HepG2 (cell line): ENCODE data around the gene GDF11. TPM values are rescaled to one million over a fixed set of nuclear protein-coding genes. Genes with fewer than 3 reads are reported as not detected.

ENCODE experiments used
- AHDC1 ChIP-seq: sonication (generic); formaldehyde crosslinking; IDR thresholded peaks from 2 replicates; pipeline ENCODE4 v1.5.1; 2020; ENCODE audit warnings: mild to moderate bottlenecking, missing genetic modification reagents, borderline replicate concordance
- CENPX ChIP-seq: sonication (generic); formaldehyde crosslinking; IDR thresholded peaks from 2 replicates; pipeline ENCODE4 v1.9.0; 2021; ENCODE audit warnings: mild to moderate bottlenecking, missing genetic modification reagents, moderate library complexity
- ELF1 ChIP-seq: sonication (generic); formaldehyde crosslinking; IDR thresholded peaks from 2 replicates; pipeline ENCODE4 v1.4.0; 2020; ENCODE audit warnings: missing genetic modification reagents
- EP300 ChIP-seq, 3 experiments: sonication (generic) in 1 of 3; formaldehyde crosslinking in 1 of 3; IDR thresholded peaks; 2 replicates each; pipeline versions ENCODE4 v1.5.1 to v1.6.1; 2011 to 2020; ENCODE audit warnings: low read depth in 2 of 3, low read length in 2 of 3, borderline replicate concordance in 1 of 3, improper control_type of control experiment in 1 of 3, mild to moderate bottlenecking in 1 of 3, missing genetic modification reagents in 1 of 3, moderate library complexity in 1 of 3
- FOXA3 ChIP-seq: IDR thresholded peaks from 2 replicates; pipeline ENCODE4 v1.6.1; 2016; ENCODE audit warnings: missing genetic modification reagents, missing compliant biosample characterization
- KLF11 ChIP-seq: IDR thresholded peaks from 2 replicates; pipeline ENCODE4 v1.6.1; 2016; ENCODE audit warnings: missing compliant biosample characterization
- KLF16 ChIP-seq, 2 experiments: sonication (generic) in 1 of 2; formaldehyde crosslinking in 1 of 2; IDR thresholded peaks; 2 replicates each; pipeline versions ENCODE4 v1.6.1 to v1.8.0; 2016 to 2023; ENCODE audit warnings: missing genetic modification reagents in 2 of 2, missing compliant biosample characterization in 1 of 2
- KLF6 ChIP-seq: IDR thresholded peaks from 2 replicates; pipeline ENCODE4 v1.8.0; 2016; ENCODE audit warnings: missing biosample characterization, missing genetic modification reagents
- POLR2A ChIP-seq, 2 experiments: IDR thresholded peaks; 2 replicates each; pipeline ENCODE4 v1.6.1; 2011; ENCODE audit warnings: low read depth in 2 of 2, low read length in 2 of 2, mild to moderate bottlenecking in 1 of 2, moderate library complexity in 1 of 2; ENCODE audit not compliant: insufficient read depth in 1 of 2
- RBFOX2 ChIP-seq: fragments of 200-400 bp; formaldehyde crosslinking; IDR thresholded peaks from 2 replicates; pipeline ENCODE4 v1.6.1; 2017; ENCODE audit warnings: low read depth, mild to moderate bottlenecking, low read length
- REST ChIP-seq, 2 experiments: IDR thresholded peaks; 2 replicates each; pipeline ENCODE4 v1.6.1; 2011 to 2012; ENCODE audit warnings: low read length in 2 of 2, borderline replicate concordance in 1 of 2, low read depth in 1 of 2, mild to moderate bottlenecking in 1 of 2, moderate library complexity in 1 of 2
- ZNF501 ChIP-seq: sonication (generic); formaldehyde crosslinking; IDR thresholded peaks from 2 replicates; pipeline ENCODE4 v1.5.1; 2020; ENCODE audit warnings: mild to moderate bottlenecking, moderate library complexity, missing genetic modification reagents
- ZNF605 ChIP-seq: sonication (generic); formaldehyde crosslinking; IDR thresholded peaks from 2 replicates; pipeline ENCODE4 v1.8.0; 2022; ENCODE audit warnings: mild to moderate bottlenecking, missing genetic modification reagents
- ZNF704 ChIP-seq: sonication (generic); formaldehyde crosslinking; IDR thresholded peaks from 2 replicates; pipeline ENCODE4 v1.8.1; 2023; ENCODE audit warnings: mild to moderate bottlenecking, inconsistent platforms, moderate library complexity, missing genetic modification reagents, borderline replicate concordance
- ZSCAN5A ChIP-seq: sonication (generic); formaldehyde crosslinking; IDR thresholded peaks from 2 replicates; pipeline ENCODE4 v1.8.0; 2022; ENCODE audit warnings: mild to moderate bottlenecking, missing genetic modification reagents, borderline replicate concordance
- polyA plus RNA-seq, 8 experiments: library from polyadenylated mRNA; depleted of rRNA in 3 of 8; stranded (reverse) in 7 of 8; unstranded in 1 of 8; fragments of >200 nt; fragmentation: Illumina TruSeq in 4 of 8; extraction: Trizol in 4 of 8; gene quantifications; 2 replicates each; pipeline versions ENCODE4 v1.2.1 to v1.2.3, GENCODE V29; 2011 to 2016; ENCODE audit warnings: low read depth in 4 of 8, missing spikeins in 1 of 8, mixed read lengths in 1 of 8; ENCODE audit not compliant: insufficient read depth in 1 of 8
- total RNA-seq, 5 experiments: library from RNA; depleted of rRNA; stranded (reverse); fragments of >200 nt; fragmentation: Illumina TruSeq; extraction: Trizol; gene quantifications; 2 replicates each; pipeline ENCODE4 v1.2.3, GENCODE V29; 2016; ENCODE audit warnings: low read depth in 1 of 5

Gene GDF11
- total and polyA plus RNA-seq, 2 of the 13 experiments (the other 11 are each of a cell fraction or from before 2014, with no cell fraction given), result 0.63 to 1.5 TPM

GRCh38 chr12:55728939-55729818 is 13.7 kb upstream of the GDF11 start, which contains the start of gene CD63 (continued):
- TF ChIP-seq AHDC1 (no peak), KLF16 (CRISPR knock-in tag; IDR thresholded peaks at IDR 0.05) (peak in 1 of 2 experiments; percentile 57; a peak in 1 of 4 replicates), ELF1 (CRISPR knock-in tag) (peak; percentile 86), RBFOX2 (peak; percentile 73), CENPX (no peak), REST (IDR thresholded peaks at IDR 0.05; ENCODE audit: borderline replicate concordance in 1 of 2, low read depth in 1 of 2, low read length in 2 of 2) (no peak), EP300 (IDR thresholded peaks at IDR 0.05; ENCODE audit: low read depth in 2 of 2, low read length in 2 of 2) (0 out of 4 replicates have a peak, but pooled peaks of 1 of the 2 experiments have one; percentile 12), EP300 (CRISPR knock-in tag; IDR thresholded peaks at IDR 0.05; ENCODE audit: borderline replicate concordance) (peak; percentile 38; the same call in 1 of the 2 replicates), FOXA3 (CRISPR knock-in tag) (peak; percentile 36; the same call in 1 of the 2 replicates), ZNF501 (CRISPR knock-in tag) (peak; percentile 43), ZSCAN5A (no peak), KLF11 (no peak), POLR2A (IDR thresholded peaks at IDR 0.05; ENCODE audit: insufficient read depth in 1 of 2, low read depth in 2 of 2, low read length in 2 of 2) (peak; percentile 41 to 69; a peak in 2 of 4 replicates), ZNF704 (CRISPR knock-in tag) (peak; percentile 24; the same call in 1 of the 2 replicates), ZNF605 (CRISPR knock-in tag) (0 out of 2 replicates have a peak, but pooled peaks have one; percentile 72), KLF6 (CRISPR knock-in tag) (no peak)
